Stomach smooth muscle (tissue), 2 donors: ENCODE data around the gene PDS5A.
"Not testable (repeated sequence)": the region's sequence is repeated elsewhere in the genome, so short reads cannot be mapped to it uniquely, and the experiment has no call there.

Experiments used
- H3K27ac ChIP-seq: one replicate; pipeline ENCODE4 v1.7.0; 2013; ENCODE audit warnings: mild to moderate bottlenecking, low read length, inconsistent platforms
- H3K27me3 ChIP-seq, 2 donors: one replicate each; pipeline ENCODE4 v1.7.0; 2013; ENCODE audit warnings: low read length in 2 of 2; ENCODE audit not compliant: insufficient read depth in 2 of 2, control insufficient read depth in 1 of 2
- H3K36me3 ChIP-seq, 2 donors: one replicate each; pipeline ENCODE4 v1.7.0; 2013; ENCODE audit warnings: low read length in 2 of 2; ENCODE audit not compliant: control insufficient read depth in 2 of 2, insufficient read depth in 2 of 2
- H3K4me1 ChIP-seq: one replicate; pipeline ENCODE4 v1.7.0; 2013; ENCODE audit warnings: low read length; ENCODE audit not compliant: control insufficient read depth, insufficient read depth
- H3K4me3 ChIP-seq, 2 donors: one replicate each; pipeline ENCODE4 v1.7.0; 2013; ENCODE audit warnings: low read length in 2 of 2
- H3K9ac ChIP-seq, 2 donors: one replicate each; pipeline ENCODE4 v1.7.0; 2013; ENCODE audit warnings: low read length in 2 of 2, mild to moderate bottlenecking in 1 of 2
- H3K9me3 ChIP-seq, 2 donors: one replicate each; pipeline ENCODE4 v1.7.0; 2013; ENCODE audit warnings: low read length in 2 of 2; ENCODE audit not compliant: control insufficient read depth in 2 of 2
- donor health status: healthy.
- donor health status: Pancreatic carcinoma.

Gene PDS5A

DNA sequence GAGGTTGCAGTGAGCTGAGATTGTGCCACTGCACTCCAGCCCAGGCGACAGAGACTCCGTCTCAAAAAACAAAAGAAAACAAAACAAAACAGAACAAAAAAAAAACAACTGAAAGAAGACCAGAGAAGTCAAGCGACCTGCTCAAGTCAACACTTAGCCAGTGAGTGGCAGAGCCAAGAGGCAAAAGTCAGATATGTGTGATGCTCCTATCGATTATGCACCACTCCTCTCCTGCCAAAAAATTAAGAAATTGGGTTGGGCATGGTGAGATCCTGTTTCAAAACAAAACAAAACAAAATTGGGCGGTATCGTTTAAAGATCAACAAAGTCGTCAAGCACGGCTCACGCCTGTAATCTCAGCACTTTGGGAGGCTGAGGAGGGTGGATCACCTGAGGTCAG, 137.7 kb downstream of the PDS5A start:
- no peaks in the 10 kb centered on the region for H3K4me1 ChIP-seq
- H3K27ac ChIP-seq = no peak overlapping the region
- H3K36me3 ChIP-seq = peaks cover 23 to 30% of the 10 kb centered on the region in 2 donors
- no peak overlapping the region for H3K9ac ChIP-seq
- H3K9me3 ChIP-seq = no peaks in the 10 kb centered on the region
- H3K27me3 ChIP-seq = no peaks in the 10 kb centered on the region
- H3K4me3 ChIP-seq = no peak overlapping the region

DNA sequence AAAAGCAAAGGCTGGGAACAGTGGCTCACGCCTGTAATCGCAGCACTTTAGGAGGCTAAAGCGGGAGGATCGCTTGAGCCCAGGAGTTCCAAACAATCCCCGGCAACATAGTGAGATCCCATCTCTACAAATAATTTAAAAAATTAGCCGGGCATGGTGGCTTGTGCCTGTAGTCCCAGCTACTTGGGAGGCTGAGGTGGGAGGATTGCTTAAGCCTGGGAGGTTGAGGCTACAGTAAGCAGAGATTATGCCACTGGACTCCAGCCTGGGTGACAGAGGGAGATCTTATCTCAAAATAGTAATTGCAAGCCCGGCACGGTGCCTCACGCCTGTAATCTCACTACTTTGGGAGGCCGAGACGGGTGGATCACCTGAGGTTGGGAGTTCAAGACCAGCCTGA, 139.3 kb downstream of the PDS5A start:
- not testable (repeated sequence) for H3K9me3 ChIP-seq, H3K27ac ChIP-seq, H3K9ac ChIP-seq, H3K27me3 ChIP-seq, H3K4me1 ChIP-seq, H3K4me3 ChIP-seq
- H3K36me3 ChIP-seq = peaks cover 21 to 36% of the 10 kb centered on the region in 2 donors

DNA sequence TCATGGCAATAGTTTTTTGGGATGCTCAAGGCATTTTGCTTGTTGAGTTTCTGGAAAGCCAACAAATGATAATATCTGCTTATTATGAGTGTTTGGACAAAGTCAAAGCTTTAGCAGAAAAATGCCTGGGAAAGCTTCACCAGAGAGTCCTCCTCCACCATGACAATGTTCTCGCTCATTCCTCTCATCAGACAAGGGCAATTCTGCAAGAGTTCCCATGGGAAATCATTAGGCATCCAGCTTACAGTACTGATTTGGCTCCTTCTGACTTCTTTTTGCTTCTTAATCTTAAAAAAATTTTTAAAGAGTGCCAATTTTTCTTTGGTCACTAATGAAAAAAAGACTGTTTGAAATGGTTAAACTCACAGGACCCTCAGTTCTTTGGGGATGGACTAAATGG, 143.4 kb downstream of the PDS5A start:
- Histone ChIP-seq H3K27me3 (no peaks in the 10 kb centered on the region), H3K9me3 (no peaks in the 10 kb centered on the region), H3K4me3 (no peak overlapping the region), H3K9ac (no peak overlapping the region), H3K36me3 (peaks cover 25 to 36% of the 10 kb centered on the region in 2 donors), H3K4me1 (no peaks in the 10 kb centered on the region), H3K27ac (no peak overlapping the region)

DNA sequence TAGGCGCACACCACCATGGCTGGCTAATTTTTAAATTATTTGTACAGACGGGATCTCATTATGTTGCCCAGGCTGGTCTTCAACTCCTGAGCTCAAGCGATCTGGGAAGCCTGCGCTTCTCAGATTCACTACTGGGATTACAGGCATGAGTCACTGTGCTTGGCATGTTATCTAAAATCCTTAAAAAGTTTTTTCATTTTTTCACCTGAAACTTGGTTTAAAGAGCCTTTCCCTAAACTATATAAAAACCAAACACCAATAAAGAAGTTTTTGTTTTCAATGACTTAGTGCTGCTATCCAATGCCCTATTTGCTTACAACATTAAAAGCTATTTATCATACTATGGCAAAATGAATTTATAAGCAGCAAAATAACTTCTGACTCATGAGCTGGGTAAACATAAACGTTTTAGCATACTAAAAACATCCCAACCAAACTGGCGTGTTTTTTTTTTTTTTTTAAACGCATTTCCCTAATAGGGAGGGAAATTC, 151.9 kb downstream of the PDS5A start:
- no peak overlapping the region for H3K4me3 ChIP-seq
- no peaks in the 10 kb centered on the region for H3K27me3 ChIP-seq
- no peaks in the 10 kb centered on the region for H3K9me3 ChIP-seq
- no peak overlapping the region for H3K9ac ChIP-seq
- H3K36me3 ChIP-seq = peaks cover 16 to 21% of the 10 kb centered on the region in 2 donors
- H3K27ac ChIP-seq = no peak overlapping the region
- H3K4me1 ChIP-seq = no peaks in the 10 kb centered on the region

DNA sequence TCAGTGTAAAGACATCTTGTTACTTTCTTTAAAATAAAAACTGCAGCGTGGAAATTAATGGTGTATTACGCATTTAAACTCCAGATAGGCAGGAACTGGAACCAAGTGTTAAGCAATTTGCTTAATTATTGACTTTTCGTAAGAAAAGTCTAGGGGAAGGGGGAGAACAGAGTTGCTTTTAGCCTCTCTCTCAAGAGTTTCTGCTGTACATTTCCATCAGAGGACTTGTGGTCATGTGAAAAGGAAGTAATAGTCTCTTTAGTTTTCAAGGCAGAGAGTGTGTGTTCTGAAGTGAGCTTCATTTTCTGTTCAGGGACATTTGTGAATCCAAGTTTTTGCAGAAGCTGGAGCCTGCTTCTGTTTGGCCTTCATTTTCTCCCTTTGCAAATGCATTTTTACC, 152.6 kb downstream of the PDS5A start:
- no peak overlapping the region for H3K9ac ChIP-seq
- H3K27me3 ChIP-seq = no peaks in the 10 kb centered on the region
- no peak overlapping the region for H3K27ac ChIP-seq
- no peaks in the 10 kb centered on the region for H3K9me3 ChIP-seq
- H3K36me3 ChIP-seq = peaks cover 16 to 17% of the 10 kb centered on the region in 2 donors
- no peaks in the 10 kb centered on the region for H3K4me1 ChIP-seq
- H3K4me3 ChIP-seq = no peak overlapping the region

DNA sequence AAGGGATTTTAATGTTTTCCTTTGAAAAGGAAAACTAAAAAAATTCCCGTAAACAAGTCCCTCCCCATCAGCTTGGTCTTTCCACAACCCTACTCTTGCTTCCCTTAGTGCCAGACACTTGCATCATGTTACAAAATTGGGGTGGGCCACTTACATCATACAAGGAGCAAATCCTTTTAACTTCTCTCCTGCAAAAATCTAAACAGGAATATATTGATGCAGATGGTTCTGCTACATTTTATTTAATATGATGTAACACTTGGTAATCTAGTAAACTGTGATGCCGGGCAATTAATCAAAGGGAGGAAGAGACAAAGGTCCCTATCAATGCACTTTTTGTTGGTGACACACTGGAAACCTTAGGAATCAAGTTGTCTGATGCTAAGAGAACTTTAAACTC, 154.5 kb downstream of the PDS5A start:
- H3K4me1 ChIP-seq = no peaks in the 10 kb centered on the region
- peaks cover 7 to 11% of the 10 kb centered on the region in 2 donors for H3K36me3 ChIP-seq
- H3K27ac ChIP-seq = no peak overlapping the region
- no peaks in the 10 kb centered on the region for H3K9me3 ChIP-seq
- H3K27me3 ChIP-seq = no peaks in the 10 kb centered on the region
- no peak overlapping the region for H3K9ac ChIP-seq
- no peak overlapping the region for H3K4me3 ChIP-seq

DNA sequence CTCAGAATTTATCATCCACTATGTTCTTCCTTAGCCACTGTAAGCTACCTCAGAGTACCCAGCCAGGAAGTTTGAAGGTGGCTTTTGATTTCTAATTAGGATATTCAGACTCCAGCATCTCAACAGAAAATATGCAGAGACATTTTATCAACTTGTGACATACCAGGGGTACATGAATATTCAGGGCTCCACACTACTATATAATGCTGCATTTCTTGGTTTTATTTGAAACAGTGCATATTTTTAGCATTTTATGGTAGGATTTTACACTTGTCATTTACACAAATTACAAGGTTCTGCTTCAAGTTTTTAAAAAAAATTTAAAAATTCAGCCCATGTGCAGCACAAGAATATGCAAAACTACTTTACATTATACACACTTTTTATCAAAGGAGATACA, 155.0 kb downstream of the PDS5A start:
- no peaks in the 10 kb centered on the region for H3K9me3 ChIP-seq
- H3K36me3 ChIP-seq = peaks cover 7 to 8% of the 10 kb centered on the region in 2 donors
- no peaks in the 10 kb centered on the region for H3K27me3 ChIP-seq
- H3K27ac ChIP-seq = no peak overlapping the region
- H3K4me3 ChIP-seq = no peak overlapping the region
- H3K4me1 ChIP-seq = no peaks in the 10 kb centered on the region
- H3K9ac ChIP-seq = no peak overlapping the region

DNA sequence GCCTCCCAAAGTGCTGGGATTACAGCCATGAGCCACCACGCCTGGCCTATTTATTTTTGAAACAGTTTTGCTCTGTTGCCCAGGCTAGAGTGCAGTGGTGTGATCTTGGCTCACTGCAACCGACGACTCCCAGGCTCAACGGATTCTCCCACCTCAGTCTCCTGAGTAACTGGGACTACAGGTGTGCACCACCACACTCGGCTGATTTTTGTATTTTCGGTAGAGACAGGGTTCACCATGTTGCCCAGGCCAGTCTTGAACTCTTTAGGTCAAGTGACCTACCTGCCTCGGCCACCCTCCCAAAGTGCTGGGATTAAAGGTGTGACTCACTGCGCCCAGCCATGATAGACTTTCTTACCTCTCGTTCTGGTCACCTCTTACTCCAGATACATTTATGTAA, 155.8 kb downstream of the PDS5A start:
- Histone ChIP-seq H3K4me1 (no peaks in the 10 kb centered on the region), H3K27me3 (no peaks in the 10 kb centered on the region), H3K9me3 (no peaks in the 10 kb centered on the region), H3K4me3 (no peak overlapping the region), H3K9ac (no peak overlapping the region), H3K27ac (no peak overlapping the region), H3K36me3 (peaks cover 7 to 8% of the 10 kb centered on the region in 2 donors)

DNA sequence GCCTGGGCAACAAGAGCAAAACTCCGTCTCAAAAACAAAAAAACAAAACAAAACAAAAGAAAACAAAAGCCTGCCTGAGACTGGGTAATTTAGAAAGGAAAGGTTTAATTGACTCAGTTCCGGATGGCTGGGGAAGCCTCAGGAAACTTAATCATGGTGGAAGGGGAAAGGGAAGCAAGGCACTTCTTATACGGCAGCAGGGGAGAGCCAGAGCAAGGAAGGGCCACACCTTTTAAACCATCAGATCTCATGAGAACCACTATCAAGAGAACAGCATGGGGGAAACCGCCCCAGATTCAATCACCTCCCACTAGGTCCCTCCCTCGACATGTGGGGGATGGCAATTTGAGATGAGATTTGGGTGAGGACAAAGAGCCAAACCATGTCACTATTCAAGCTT, 157.5 kb downstream of the PDS5A start:
- no peaks in the 10 kb centered on the region for H3K27me3 ChIP-seq
- H3K4me3 ChIP-seq = no peak overlapping the region
- H3K4me1 ChIP-seq = no peaks in the 10 kb centered on the region
- H3K9me3 ChIP-seq = no peaks in the 10 kb centered on the region
- no peak overlapping the region for H3K27ac ChIP-seq
- H3K9ac ChIP-seq = no peak overlapping the region
- H3K36me3 ChIP-seq = peaks cover 3 to 7% of the 10 kb centered on the region in 2 donors

DNA sequence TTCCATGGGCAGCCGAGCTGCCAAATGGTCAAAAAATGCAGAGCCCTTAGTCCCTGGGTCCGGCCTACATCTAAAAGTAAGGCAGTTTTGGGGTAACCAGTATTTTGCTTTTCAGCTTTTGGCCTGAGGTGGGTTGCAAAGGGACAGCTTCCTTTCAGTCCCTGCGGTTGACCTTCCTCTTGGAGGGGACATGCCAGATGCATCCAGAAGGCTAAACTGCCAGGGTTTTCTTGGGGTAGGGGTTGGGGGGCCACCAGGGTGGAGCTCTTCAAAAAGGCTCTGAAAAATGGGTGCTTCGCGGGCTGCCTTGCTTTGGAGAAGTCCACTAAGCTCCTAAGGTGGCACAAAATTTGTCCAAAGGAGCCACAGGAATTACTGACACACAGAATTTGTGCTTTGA, 159.1 kb downstream of the PDS5A start:
- Histone ChIP-seq H3K27ac (no peak overlapping the region), H3K9ac (no peak overlapping the region), H3K4me1 (no peaks in the 10 kb centered on the region), H3K27me3 (no peaks in the 10 kb centered on the region), H3K4me3 (no peak overlapping the region), H3K36me3 (peaks cover 0 to under 1% of the 10 kb centered on the region in 2 donors), H3K9me3 (no peaks in the 10 kb centered on the region)

DNA sequence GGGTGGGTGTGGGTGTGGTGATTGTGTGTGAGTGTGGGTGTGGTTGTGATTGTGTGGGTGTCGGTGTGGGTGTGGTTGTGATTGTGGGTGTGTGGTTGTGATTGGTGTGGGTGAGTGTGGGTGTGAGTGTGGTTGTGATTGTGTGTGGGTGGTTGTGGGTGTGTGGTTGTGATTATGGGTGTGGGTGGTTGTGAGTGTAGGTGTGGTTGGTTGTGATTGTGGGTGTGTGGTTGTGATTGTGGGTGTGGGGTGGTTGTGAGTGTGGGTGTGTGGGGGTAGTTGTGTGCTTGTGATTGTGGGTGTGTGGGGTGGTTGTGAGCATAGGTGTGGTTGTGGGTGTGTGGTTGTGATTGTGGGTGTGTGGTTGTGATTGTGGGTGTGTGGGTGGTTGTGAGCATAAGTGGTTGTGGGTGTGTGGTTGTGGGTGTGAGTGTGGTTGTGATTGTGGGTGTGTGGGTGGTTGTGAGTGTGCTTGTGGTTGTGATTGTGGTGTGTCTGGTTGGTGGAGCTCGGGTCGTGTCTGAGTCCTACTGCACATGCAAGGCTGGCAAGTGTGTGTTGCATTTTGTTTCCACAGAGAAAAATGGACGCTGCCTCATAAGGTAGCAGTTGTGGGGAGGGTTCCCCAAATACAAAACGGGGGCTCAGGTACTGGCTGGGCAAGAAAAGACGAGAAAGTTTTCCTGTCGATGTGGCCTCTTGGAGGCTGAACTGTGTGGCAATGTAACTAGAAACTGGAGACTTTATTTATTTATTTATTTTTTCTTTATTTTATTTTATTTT, 163.1 kb downstream of the PDS5A start:
- Histone ChIP-seq H3K36me3 (no peaks in the 10 kb centered on the region), H3K4me3 (no peak overlapping the region), H3K9me3 (no peaks in the 10 kb centered on the region), H3K4me1 (no peaks in the 10 kb centered on the region), H3K27me3 (no peaks in the 10 kb centered on the region), H3K27ac (no peak overlapping the region), H3K9ac (no peak overlapping the region)
